Spleen (tissue), 7 donors: ENCODE results near the gene PGP.

ENCODE experiments used
- POLR2A ChIP-seq, 3 donors: fragments of 450-650 bp; IDR thresholded peaks; one replicate each; pipeline ENCODE4 v1.5.1; 2017; ENCODE audit warnings: antibody characterized with exemption in 3 of 3, mild to moderate bottlenecking in 1 of 3
- POLR2AphosphoS5 ChIP-seq, 3 donors: sonication (generic); formaldehyde crosslinking; IDR thresholded peaks; one replicate each; pipeline ENCODE4 v1.5.1; 2017; ENCODE audit warnings: antibody characterized with exemption in 3 of 3
- TF ChIP-seq, protein P1 (sequence below), 11 experiments: fragments of 200-600 bp in 7 of 11; fragments of 450-650 bp in 4 of 11; sonication (generic) in 4 of 11; IDR thresholded peaks in 8 of 11; conservative IDR thresholded peaks in 3 of 11; 1 replicate in 7 of 11; 2 replicates in 4 of 11; pipeline versions ENCODE4 v1.4.0 to v1.8.0; 2016 to 2021; ENCODE audit warnings: antibody characterized with exemption in 11 of 11, inconsistent platforms in 4 of 11, mild to moderate bottlenecking in 1 of 11
- donor health status: DM: no; HTN: no; CAD: no; lungs with moderate emphysema.
- donor health status: DM: no; HTN: no; CAD: no.
- donor health status: DM: no; HTN: no; CAD: no.

DNA sequence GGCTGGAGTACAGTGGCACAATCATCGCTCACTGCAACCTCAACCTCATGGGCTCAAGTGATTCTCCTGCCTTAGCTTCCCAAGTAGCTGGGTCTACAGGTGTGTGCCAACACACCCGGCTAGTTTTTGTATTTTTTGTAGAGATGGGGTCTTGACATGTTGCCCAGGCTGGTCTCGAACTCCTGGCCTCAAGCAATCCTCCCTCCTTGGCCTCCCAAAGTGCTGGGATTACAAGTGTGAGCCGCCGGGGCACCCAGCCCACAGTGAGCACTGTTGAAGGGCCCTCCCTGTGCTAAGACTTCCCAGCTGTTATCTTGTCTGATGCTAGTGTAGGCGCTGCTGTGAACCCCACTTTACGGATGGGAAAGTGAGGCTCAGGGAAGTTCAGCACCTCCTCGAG, 26.2 kb downstream of the PGP start:
- TF ChIP-seq, protein P1, sequence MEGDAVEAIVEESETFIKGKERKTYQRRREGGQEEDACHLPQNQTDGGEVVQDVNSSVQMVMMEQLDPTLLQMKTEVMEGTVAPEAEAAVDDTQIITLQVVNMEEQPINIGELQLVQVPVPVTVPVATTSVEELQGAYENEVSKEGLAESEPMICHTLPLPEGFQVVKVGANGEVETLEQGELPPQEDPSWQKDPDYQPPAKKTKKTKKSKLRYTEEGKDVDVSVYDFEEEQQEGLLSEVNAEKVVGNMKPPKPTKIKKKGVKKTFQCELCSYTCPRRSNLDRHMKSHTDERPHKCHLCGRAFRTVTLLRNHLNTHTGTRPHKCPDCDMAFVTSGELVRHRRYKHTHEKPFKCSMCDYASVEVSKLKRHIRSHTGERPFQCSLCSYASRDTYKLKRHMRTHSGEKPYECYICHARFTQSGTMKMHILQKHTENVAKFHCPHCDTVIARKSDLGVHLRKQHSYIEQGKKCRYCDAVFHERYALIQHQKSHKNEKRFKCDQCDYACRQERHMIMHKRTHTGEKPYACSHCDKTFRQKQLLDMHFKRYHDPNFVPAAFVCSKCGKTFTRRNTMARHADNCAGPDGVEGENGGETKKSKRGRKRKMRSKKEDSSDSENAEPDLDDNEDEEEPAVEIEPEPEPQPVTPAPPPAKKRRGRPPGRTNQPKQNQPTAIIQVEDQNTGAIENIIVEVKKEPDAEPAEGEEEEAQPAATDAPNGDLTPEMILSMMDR (IDR thresholded peaks at IDR 0.05 in 8 of 11, conservative IDR thresholded peaks at IDR 0.05 in 3 of 11), result no peak
- TF ChIP-seq POLR2AphosphoS5 (IDR thresholded peaks at IDR 0.05), result no peak
- TF ChIP-seq POLR2A (IDR thresholded peaks at IDR 0.05), result no peak
